Measurements from ENCODE around the gene VAX1.
"Not testable (repeated sequence)": the region's sequence is repeated elsewhere in the genome, so short reads cannot be mapped to it uniquely, and the experiment has no call there.

Gene VAX1

GRCh38 chr10:117084421-117085246 lies 53.4 kb downstream of the VAX1 start:
- DNase-seq (ENCODE audit: low read depth in 4 of 4, low spot score in 1 of 4), result not testable (repeated sequence)
